ENCODE data around the gene CEP78.

Gene CEP78

GRCh38 chr9:78291240-78291925 lies 55.5 kb downstream of the CEP78 start:
- H3K27ac Mint-ChIP-seq: no peak overlapping the region
- H3K9me3 Mint-ChIP-seq: no peaks in the 10 kb centered on the region
- H3K36me3 Mint-ChIP-seq: no peaks in the 10 kb centered on the region
- peaks cover 4% of the 10 kb centered on the region for H3K4me1 Mint-ChIP-seq
- ATAC-seq: no peak
- no peak overlapping the region for H3K4me3 Mint-ChIP-seq
- no peaks in the 10 kb centered on the region for H3K27me3 Mint-ChIP-seq

GRCh38 chr9:78292026-78292425 lies 56.2 kb downstream of the CEP78 start:
- H3K4me1 Mint-ChIP-seq: peaks cover 11% of the 10 kb centered on the region
- H3K27ac Mint-ChIP-seq: no peak overlapping the region
- no peak for ATAC-seq
- no peaks in the 10 kb centered on the region for H3K9me3 Mint-ChIP-seq
- H3K4me3 Mint-ChIP-seq: no peak overlapping the region
- no peaks in the 10 kb centered on the region for H3K36me3 Mint-ChIP-seq
- no peaks in the 10 kb centered on the region for H3K27me3 Mint-ChIP-seq

DNA sequence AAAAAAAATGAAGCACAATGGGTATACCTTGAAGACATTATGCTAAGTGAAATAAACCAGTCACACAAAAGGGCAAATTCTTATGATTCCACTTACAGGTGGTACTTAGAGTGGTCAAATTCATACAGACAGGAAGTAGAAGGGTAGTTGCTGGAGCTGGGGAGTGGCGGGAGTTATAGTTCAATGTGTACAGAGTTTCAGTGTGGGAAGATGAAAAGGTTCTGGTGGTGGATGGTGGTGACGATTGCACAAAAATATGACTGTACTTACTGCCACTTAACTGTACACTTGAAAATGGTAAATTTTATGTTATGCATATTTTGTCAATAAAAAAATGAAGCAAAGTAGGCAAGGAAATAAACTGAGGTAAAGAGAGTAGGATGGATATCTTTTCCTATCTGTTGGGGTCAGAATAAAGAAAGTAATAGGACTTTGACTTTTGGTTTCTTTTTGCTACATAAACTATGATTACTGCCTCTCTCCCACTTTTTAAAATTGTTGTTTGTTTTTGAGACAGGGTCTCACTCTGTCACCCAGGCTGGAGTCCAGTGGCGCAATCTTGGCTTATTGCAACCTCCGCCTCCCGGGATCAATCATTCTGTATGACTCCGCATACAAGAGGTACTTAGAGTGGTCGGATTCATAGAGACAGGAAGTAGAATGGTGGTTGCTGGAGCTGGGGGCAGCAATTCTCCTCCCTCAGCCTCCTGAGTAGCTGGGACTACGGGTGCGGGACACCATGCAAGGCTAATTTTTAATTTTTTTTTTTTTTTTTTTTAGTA lies 57.0 kb downstream of the CEP78 start:
- peaks cover 4% of the 10 kb centered on the region for H3K27me3 Mint-ChIP-seq
- peaks cover 19% of the 10 kb centered on the region for H3K4me1 Mint-ChIP-seq
- no peak overlapping the region for H3K4me3 Mint-ChIP-seq
- ATAC-seq: no peak
- no peaks in the 10 kb centered on the region for H3K9me3 Mint-ChIP-seq
- H3K36me3 Mint-ChIP-seq: no peaks in the 10 kb centered on the region
- no peak overlapping the region for H3K27ac Mint-ChIP-seq

DNA sequence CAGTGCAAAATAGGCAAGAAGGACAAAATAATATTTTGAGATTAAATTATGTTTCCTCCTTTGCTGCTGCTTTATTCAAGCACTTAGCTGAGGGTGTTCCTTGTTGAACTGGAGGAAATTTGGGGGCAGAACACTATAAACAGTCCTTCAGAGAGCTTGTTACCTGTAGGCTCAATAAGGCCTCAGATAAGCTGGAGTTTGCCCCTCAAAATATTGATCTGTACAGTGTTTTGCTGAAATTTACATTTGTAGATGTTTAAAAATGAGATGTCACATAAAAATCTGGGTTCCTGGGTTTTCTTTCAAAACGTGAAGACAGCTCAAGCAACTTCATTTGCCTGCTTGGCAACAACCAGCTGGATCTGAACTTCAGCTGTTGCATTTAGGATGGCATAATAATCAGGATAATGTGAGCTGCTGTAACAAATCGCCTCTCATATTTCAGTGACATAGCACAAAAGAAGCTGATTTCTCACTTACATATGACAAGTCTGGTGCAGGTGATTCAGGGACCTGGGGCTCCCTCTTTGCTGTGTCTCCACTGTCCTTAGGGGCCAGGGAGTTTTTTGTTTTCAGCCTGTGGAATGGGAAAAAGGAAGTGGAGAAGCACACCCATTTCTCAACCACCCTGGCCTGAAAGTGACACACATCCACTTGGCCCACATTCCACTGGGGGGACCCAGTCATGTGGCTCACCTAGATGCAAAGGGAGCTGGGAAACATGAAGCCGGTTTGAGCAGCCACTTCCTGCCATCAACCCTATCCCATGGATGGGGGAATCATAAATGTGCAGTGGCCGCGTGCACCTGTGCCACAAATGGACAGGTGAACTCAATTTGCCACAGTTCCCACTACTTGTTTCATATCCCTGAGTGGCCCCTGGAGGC lies 58.7 kb downstream of the CEP78 start:
- peaks cover 21% of the 10 kb centered on the region for H3K4me1 Mint-ChIP-seq
- no peaks in the 10 kb centered on the region for H3K36me3 Mint-ChIP-seq
- no peak overlapping the region for H3K27ac Mint-ChIP-seq
- no peak overlapping the region for H3K4me3 Mint-ChIP-seq
- H3K9me3 Mint-ChIP-seq: no peaks in the 10 kb centered on the region
- ATAC-seq: no peak
- peaks cover 8% of the 10 kb centered on the region for H3K27me3 Mint-ChIP-seq

GRCh38 chr9:78295177-78295575 lies 59.3 kb downstream of the CEP78 start:
- no peak for ATAC-seq
- Mint-ChIP-seq H3K4me3 (no peak overlapping the region), H3K27ac (no peak overlapping the region), H3K27me3 (peaks cover 8% of the 10 kb centered on the region), H3K4me1 (peaks cover 21% of the 10 kb centered on the region), H3K36me3 (peaks cover 3% of the 10 kb centered on the region), H3K9me3 (no peaks in the 10 kb centered on the region)

DNA sequence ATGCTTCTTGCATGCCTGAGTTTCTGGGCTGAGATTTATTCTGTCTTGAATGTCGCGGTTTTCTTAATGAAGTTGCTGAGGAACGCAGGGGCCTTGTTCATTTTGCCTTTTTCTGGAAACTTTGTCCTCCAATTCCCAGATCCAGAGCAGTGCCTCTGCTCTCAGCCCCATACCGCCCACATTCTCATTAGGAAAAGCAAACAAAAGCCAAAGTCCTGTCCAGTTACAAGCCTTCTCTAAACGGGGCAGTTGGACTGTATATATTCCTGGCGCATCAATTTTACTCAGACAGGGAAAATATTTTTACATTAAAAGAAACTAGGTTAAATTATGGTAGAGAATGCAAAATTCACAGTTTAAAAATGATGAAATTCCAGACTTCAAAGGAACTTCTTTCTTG lies 59.9 kb downstream of the CEP78 start:
- Mint-ChIP-seq H3K36me3 (peaks cover 6% of the 10 kb centered on the region), H3K4me1 (peaks cover 21% of the 10 kb centered on the region), H3K27ac (no peak overlapping the region), H3K27me3 (peaks cover 8% of the 10 kb centered on the region), H3K9me3 (no peaks in the 10 kb centered on the region), H3K4me3 (peak overlapping the region; percentile 87)
- ATAC-seq: no peak

- Mint-ChIP-seq H3K9me3 (no peaks in the 10 kb centered on the region), H3K27me3 (peaks cover 8% of the 10 kb centered on the region), H3K27ac (peak overlapping the region; percentile 66), H3K4me3 (peak overlapping the region; percentile 87), H3K4me1 (peaks cover 21% of the 10 kb centered on the region), H3K36me3 (peaks cover 6% of the 10 kb centered on the region)
- ATAC-seq: no peak
Observed at GRCh38 chr9:78296201-78296892, 60.5 kb downstream of the CEP78 start.

DNA sequence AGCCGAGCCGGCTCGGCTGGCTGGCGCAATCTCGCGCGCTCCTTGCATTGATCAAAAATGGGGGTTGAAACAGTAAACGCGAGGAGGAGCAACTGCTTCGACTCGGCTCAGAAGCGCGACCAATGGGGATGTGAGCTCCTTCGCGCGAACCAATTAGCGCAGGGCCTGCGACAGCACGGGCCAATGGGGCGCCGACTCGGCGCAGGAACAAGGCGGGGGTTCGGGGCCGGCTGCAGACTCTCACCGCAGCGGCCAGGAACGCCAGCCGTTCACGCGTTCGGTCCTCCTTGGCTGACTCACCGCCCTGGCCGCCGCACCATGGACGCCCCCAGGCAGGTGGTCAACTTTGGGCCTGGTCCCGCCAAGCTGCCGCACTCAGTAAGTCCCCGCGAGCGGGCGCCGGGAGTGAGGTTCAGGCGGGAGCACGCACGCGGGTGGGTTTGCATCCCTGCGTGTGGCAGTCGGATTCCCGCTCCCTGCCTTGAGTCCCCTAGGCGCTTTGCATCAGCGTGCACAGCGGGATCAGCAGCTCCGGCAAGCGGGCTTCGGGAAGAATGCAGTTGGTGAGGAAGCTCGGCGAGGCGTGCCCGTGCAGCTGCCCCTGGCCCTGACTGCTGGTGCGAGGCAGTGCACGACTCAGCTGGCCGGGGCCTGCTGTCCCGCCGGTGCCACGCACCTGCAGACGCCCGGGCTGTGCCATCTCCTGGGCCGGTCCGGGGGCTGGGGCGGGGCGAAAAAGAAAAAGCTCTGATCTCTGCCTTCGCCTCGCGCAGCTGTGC lies 61.2 kb downstream of the CEP78 start, which contains the start of gene PSAT1:
Gene PSAT1, plus strand, starts transcription at position 233 of the 779 bp plus-strand sequence. Its CDS starts 86 bp downstream, at position 319.
- Mint-ChIP-seq H3K27ac (peak within 1 kb of the TSS; percentile 66), H3K4me1 (peaks cover 21% of the 10 kb centered on the region), H3K36me3 (peaks cover 6% of the 10 kb centered on the region), H3K27me3 (peaks cover 8% of the 10 kb centered on the region), H3K9me3 (no peaks in the 10 kb centered on the region), H3K4me3 (peak within 1 kb of the TSS; percentile 87)
- peak; percentile 99 for ATAC-seq

DNA sequence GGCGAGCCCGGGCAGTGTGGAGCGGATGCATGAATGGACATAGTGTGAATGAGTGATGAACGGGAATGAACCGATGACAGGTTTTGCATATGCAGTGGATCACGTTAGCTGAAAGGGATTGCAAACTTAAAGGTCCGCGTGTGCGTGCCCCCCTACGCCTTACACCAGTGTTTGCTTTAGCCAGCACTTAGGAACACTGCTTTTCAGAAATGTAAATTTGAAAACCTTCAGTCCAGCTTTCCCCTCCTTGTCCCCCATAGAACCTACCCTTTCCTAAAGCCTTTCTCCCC lies 61.7 kb downstream of the CEP78 start:
- H3K4me1 Mint-ChIP-seq: peaks cover 21% of the 10 kb centered on the region
- H3K27me3 Mint-ChIP-seq: peaks cover 8% of the 10 kb centered on the region
- H3K4me3 Mint-ChIP-seq: peak overlapping the region; percentile 87
- peak overlapping the region; percentile 66 for H3K27ac Mint-ChIP-seq
- no peaks in the 10 kb centered on the region for H3K9me3 Mint-ChIP-seq
- peaks cover 6% of the 10 kb centered on the region for H3K36me3 Mint-ChIP-seq
- ATAC-seq: no peak

GRCh38 chr9:78298046-78298765 lies 62.3 kb downstream of the CEP78 start:
- peaks cover 6% of the 10 kb centered on the region for H3K36me3 Mint-ChIP-seq
- H3K27me3 Mint-ChIP-seq: peaks cover 8% of the 10 kb centered on the region
- peak overlapping the region; percentile 66 for H3K27ac Mint-ChIP-seq
- no peak for ATAC-seq
- no peaks in the 10 kb centered on the region for H3K9me3 Mint-ChIP-seq
- peak overlapping the region; percentile 87 for H3K4me3 Mint-ChIP-seq
- peaks cover 21% of the 10 kb centered on the region for H3K4me1 Mint-ChIP-seq

- Mint-ChIP-seq H3K9me3 (no peaks in the 10 kb centered on the region), H3K27me3 (peaks cover 8% of the 10 kb centered on the region), H3K27ac (no peak overlapping the region), H3K4me1 (peaks cover 21% of the 10 kb centered on the region), H3K36me3 (peaks cover 13% of the 10 kb centered on the region), H3K4me3 (no peak overlapping the region)
- no peak for ATAC-seq
Observed at GRCh38 chr9:78300209-78300608, 64.3 kb downstream of the CEP78 start.

DNA sequence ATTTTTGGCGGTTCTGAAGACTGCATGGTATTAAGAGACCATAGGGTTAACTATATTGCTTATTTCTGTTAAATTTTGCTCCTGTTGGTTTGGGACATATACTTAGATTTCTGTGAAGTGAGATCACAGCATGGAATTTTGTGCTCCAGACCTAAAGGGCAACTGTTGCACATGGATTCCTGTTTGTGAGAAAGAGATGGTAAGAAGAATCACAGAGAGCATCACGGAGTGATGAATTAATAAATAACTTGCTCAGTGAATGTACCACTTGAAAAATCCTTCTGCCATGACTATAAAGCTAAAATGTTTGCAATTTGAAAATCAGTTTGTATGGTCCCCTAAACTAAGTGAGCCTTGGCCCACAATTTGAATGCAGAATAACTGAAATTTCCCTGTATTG lies 65.6 kb downstream of the CEP78 start:
- peaks cover 25% of the 10 kb centered on the region for H3K36me3 Mint-ChIP-seq

GRCh38 chr9:78303377-78304062 lies 67.6 kb downstream of the CEP78 start:
- H3K27ac Mint-ChIP-seq: no peak overlapping the region

More for the DNA sequence above, 65.6 kb downstream of the CEP78 start:
- Mint-ChIP-seq H3K9me3 (no peaks in the 10 kb centered on the region), H3K27me3 (peaks cover 8% of the 10 kb centered on the region), H3K27ac (no peak overlapping the region), H3K4me1 (peaks cover 16% of the 10 kb centered on the region), H3K4me3 (no peak overlapping the region)
- no peak for ATAC-seq

More at GRCh38 chr9:78303377-78304062, 67.6 kb downstream of the CEP78 start:
- H3K36me3 Mint-ChIP-seq: peaks cover 34% of the 10 kb centered on the region
- no peaks in the 10 kb centered on the region for H3K27me3 Mint-ChIP-seq
- no peak for ATAC-seq
- H3K9me3 Mint-ChIP-seq: no peaks in the 10 kb centered on the region
- H3K4me3 Mint-ChIP-seq: no peak overlapping the region
- no peaks in the 10 kb centered on the region for H3K4me1 Mint-ChIP-seq

Data from stimulated activated memory B cell treated with anti-CD40 and anti-IgM and Interleukin-4, amounts not matched to agents 10 μg/mL and 1 μg/mL and 100 μg/mL, for 72 hours (primary cell).